Right lobe of liver (tissue), 6 donors: ENCODE results near the gene USP12. TPM values are rescaled to one million over a fixed set of nuclear protein-coding genes. Genes with fewer than 3 reads are reported as not detected.
"Not testable (repeated sequence)": the region's sequence is repeated elsewhere in the genome, so short reads cannot be mapped to it uniquely, and the experiment has no call there.

ENCODE experiments used
- ATAC-seq, 4 donors: fragments of 200-7000 bp; cut with Tn5 transposase; one replicate each; pipeline ENCODE4 v1.9.1; 2020; ENCODE audit warnings: mild to moderate bottlenecking in 4 of 4, moderate library complexity in 4 of 4
- DNase-seq, 3 donors: peaks; one replicate each; pipeline ENCODE4 v3.0.0-alpha.2; 2020
- H3K27ac ChIP-seq, 3 donors: fragments of 200-600 bp; one replicate each; pipeline ENCODE4 v1.8.0; 2022
- H3K27me3 ChIP-seq, 2 donors: fragments of 200-600 bp; one replicate each; pipeline ENCODE4 v1.8.0; 2022
- H3K36me3 ChIP-seq, 4 donors: fragments of 200-600 bp; sonication (generic) in 1 of 4; one replicate each; pipeline versions ENCODE4 v1.5.1 to v1.8.0; 2017 to 2022; ENCODE audit warnings: control low read depth in 1 of 4
- H3K4me1 ChIP-seq, 4 donors: fragments of 200-600 bp; sonication (generic) in 1 of 4; one replicate each; pipeline versions ENCODE4 v1.5.1 to v1.8.0; 2017 to 2022; ENCODE audit warnings: control low read depth in 1 of 4
- H3K4me3 ChIP-seq, 3 donors: fragments of 200-600 bp; one replicate each; pipeline ENCODE4 v1.8.0; 2022
- H3K9me3 ChIP-seq, 4 donors: fragments of 200-600 bp; sonication (generic) in 1 of 4; one replicate each; pipeline versions ENCODE4 v1.5.1 to v1.8.0; 2017 to 2022; ENCODE audit warnings: control low read depth in 1 of 4
- CTCF ChIP-seq, 4 donors: fragments of 200-600 bp in 3 of 4; fragments of 450-650 bp in 1 of 4; IDR thresholded peaks; one replicate each; pipeline versions ENCODE4 v1.5.1 to v1.8.0; 2016 to 2022; ENCODE audit warnings: antibody characterized with exemption in 4 of 4, mild to moderate bottlenecking in 2 of 4
- POLR2A ChIP-seq: fragments of 450-650 bp; IDR thresholded peaks from one replicate; pipeline ENCODE4 v1.6.1; 2017; ENCODE audit warnings: antibody characterized with exemption, mild to moderate bottlenecking
- WGBS: methylation state at CpG from one replicate; pipeline ENCODE4 v1.1.6; 2018; ENCODE audit warnings: low coverage, low lambda C conversion rate; ENCODE audit not compliant: insufficient coverage; ENCODE audit errors: missing lambda C conversion rate; 5-methylcytosine and 5-hydroxymethylcytosine counted together
- intact Hi-C, 2 donors: fragments of 100-400 bp; cut with DNase I; formaldehyde crosslinking; loops; one replicate each; pipeline versions ENCODE4 v1.11.2 to v1.14.1; 2022
- long read RNA-seq: library from polyadenylated mRNA; unstranded; transcript quantifications from one replicate; pipeline ENCODE4 v2.0.0, GENCODE V29; 2019
- total RNA-seq, 6 experiments: library from RNA; depleted of rRNA in 2 of 6; stranded (reverse); fragments of >200 nt in 2 of 6; fragmentation: NEBNext Ultra II Directional in 3 of 6; extraction: Animal tissue kit (Norgen Biotek cat#: 25700) in 3 of 6; gene quantifications; one replicate each; pipeline versions ENCODE4 v1.1.0 to v1.2.4, GENCODE V29; 2016 to 2023
- donor health status: DM: no; HTN: yes; CAD: no.
- donor health status: DM: no; HTN: no; CAD: no.
- donor health status: DM: no; HTN: no; CAD: no.
- donor health status: DM: no; HTN: yes; CAD: no.
- donor health status: DM: no; HTN: yes; CAD: no.

USP12 gene
- total RNA-seq: 10 to 100 TPM; 11.5 to 25.4 (median 14.6) TPM
- long read RNA-seq: 0 reads

GRCh38 chr13:27171244-27171826 is at the start of gene USP12:
USP12 (minus strand) TSS chr13:27171811; CDS start chr13:27171639, 172 bp downstream.
- no peaks in the 10 kb centered on the region for H3K36me3 ChIP-seq
- H3K9me3 ChIP-seq: no peaks in the 10 kb centered on the region
- intact Hi-C loops: no loop called here
- ATAC-seq (peak; percentile 13 to 23 (median 14)), DNase-seq (peak; percentile 55 to 60 (median 58))
- peak within 1 kb of the TSS; percentile 92 to 98 (median 95) for H3K27ac ChIP-seq
- no CpG with 5 or more reads among the region's 88 CpGs for WGBS
- no peaks in the 10 kb centered on the region for H3K27me3 ChIP-seq
- TF ChIP-seq CTCF (IDR thresholded peaks at IDR 0.05) (peak in 2 of 4 donors; percentile 7 to 23), POLR2A (peak; percentile 71)
- H3K4me1 ChIP-seq: peaks cover 0 to 40% (median 7%) of the 10 kb centered on the region in 4 donors
- H3K4me3 ChIP-seq: peak within 1 kb of the TSS; percentile 72 to 86 (median 83)

- Histone ChIP-seq H3K4me1 (no peaks in the 10 kb centered on the region), H3K27ac (no peak overlapping the region), H3K36me3 (no peaks in the 10 kb centered on the region), H3K27me3 (no peaks in the 10 kb centered on the region), H3K9me3 (no peaks in the 10 kb centered on the region), H3K4me3 (no peak overlapping the region)
- no peak for DNase-seq
- 83% methylated on average over 7 of the region's 19 CpGs for WGBS
- intact Hi-C loops: no loop called here
- no peak for ATAC-seq
- TF ChIP-seq CTCF (IDR thresholded peaks at IDR 0.05) (no peak), POLR2A (no peak)
Observed at GRCh38 chr13:27219611-27220010, 48.0 kb upstream of the USP12 start.

- H3K36me3 ChIP-seq, DNase-seq, ATAC-seq, H3K9me3 ChIP-seq, H3K4me3 ChIP-seq, H3K27me3 ChIP-seq, intact Hi-C loops, H3K27ac ChIP-seq, H3K4me1 ChIP-seq: not testable (repeated sequence)
- 70% methylated on average over 1 of the region's 1 CpG for WGBS
Observed at GRCh38 chr13:27218861-27219260, 47.2 kb upstream of the USP12 start.

- H3K4me3 ChIP-seq, intact Hi-C loops, ATAC-seq, H3K36me3 ChIP-seq, H3K27ac ChIP-seq, H3K4me1 ChIP-seq, H3K9me3 ChIP-seq, DNase-seq, H3K27me3 ChIP-seq: not testable (repeated sequence)
- 54% methylated on average over 2 of the region's 2 CpGs for WGBS
Observed at GRCh38 chr13:27217791-27218190, 46.2 kb upstream of the USP12 start.

- H3K4me1 ChIP-seq, DNase-seq, H3K4me3 ChIP-seq, H3K36me3 ChIP-seq, H3K27ac ChIP-seq, intact Hi-C loops, H3K9me3 ChIP-seq, H3K27me3 ChIP-seq, ATAC-seq: not testable (repeated sequence)
- WGBS: 90% methylated on average over 2 of the region's 5 CpGs
Observed at GRCh38 chr13:27213386-27213785, 41.8 kb upstream of the USP12 start.

GRCh38 chr13:27211771-27212364 is 40.3 kb upstream of the USP12 start:
- 93% methylated on average over 2 of the region's 17 CpGs for whole genome bisulfite sequencing
- TF ChIP-seq POLR2A (no peak), CTCF (IDR thresholded peaks at IDR 0.05) (no peak)

More at GRCh38 chr13:27211771-27212364, 40.3 kb upstream of the USP12 start:
- no peak for DNase-seq
- Histone ChIP-seq H3K4me1 (no peaks in the 10 kb centered on the region), H3K9me3 (no peaks in the 10 kb centered on the region), H3K4me3 (no peak overlapping the region), H3K27ac (no peak overlapping the region), H3K27me3 (no peaks in the 10 kb centered on the region), H3K36me3 (no peaks in the 10 kb centered on the region)
- intact Hi-C loops: no loop called here
- ATAC-seq: no peak
